ENCODE data around the gene MMP28. TPM values are rescaled to one million over a fixed set of nuclear protein-coding genes. Genes with fewer than 3 reads are reported as not detected.

The MMP28 gene
- polyA plus RNA-seq: 10 to 100 TPM; 14.8 to 21.7 TPM

DNA sequence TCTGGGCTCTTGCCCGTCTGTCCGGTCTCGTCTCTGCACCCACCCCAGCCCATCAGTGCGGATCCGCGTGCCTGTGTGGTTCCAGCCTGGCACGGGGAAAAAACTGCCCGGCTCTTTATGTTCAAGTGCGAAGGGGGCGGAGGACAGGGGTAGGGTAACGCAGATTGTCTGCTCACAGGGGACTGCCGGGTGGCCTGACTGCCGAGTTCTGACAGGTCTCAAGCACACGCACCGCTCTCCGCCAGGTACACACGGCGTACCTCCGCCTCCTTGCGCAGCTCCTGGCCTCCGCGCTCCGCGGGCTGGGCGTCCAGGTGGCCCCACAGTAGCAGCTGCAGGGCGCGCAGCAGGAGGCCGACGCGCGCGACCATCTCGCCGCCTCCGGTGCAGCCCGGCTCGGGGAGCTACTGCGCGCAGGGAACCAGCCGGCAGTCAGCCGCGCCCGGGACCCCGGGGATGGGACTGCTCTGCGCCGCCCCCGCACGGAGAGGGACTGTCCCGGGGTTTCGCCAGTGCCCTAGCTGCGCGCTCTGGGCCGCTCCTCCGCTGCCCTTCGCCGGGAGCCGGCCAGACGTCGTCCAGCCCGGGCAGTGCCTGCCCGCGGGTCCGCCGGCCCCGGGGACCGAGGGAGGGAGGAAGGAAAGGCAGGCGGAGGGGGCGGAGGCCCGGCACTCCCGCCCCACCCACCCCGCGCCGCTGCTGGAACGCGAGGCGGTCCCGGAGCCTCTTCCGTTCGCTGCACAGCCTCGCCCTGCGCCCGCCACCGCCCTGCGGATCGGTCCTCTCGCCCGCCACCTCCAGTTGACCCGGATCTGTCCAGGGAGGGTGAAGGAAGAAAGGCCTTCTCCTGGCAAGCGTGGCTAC, at the start of gene MMP28:
Gene MMP28 (minus strand): TSS at position 635 of the 864 bp plus-strand sequence. CDS start 264 bp downstream, at position 371.
- H3K36me3 ChIP-seq (ENCODE audit: control insufficient read depth in 2 of 2, insufficient read depth in 2 of 2, low read length in 1 of 2): no peaks in the 10 kb centered on the region
- WGBS, 2 donors: 1% methylated on average over 72 to 89 of the region's 89 CpGs
- H3K4me3 ChIP-seq (ENCODE audit: low read depth in 1 of 2, low read length in 2 of 2): peak within 1 kb of the TSS; percentile 64 to 65
- H3K27me3 ChIP-seq (ENCODE audit: control insufficient read depth in 1 of 2, insufficient read depth in 2 of 2, low read length in 2 of 2): no peaks in the 10 kb centered on the region
- H3K4me1 ChIP-seq (ENCODE audit: control insufficient read depth in 2 of 2, insufficient read depth in 2 of 2, low read length in 1 of 2): peaks cover 3 to 11% of the 10 kb centered on the region in 2 donors
- H3K27ac ChIP-seq (ENCODE audit: low read depth in 2 of 2, low read length in 1 of 2): peak within 1 kb of the TSS; percentile 57 to 76
- H3K9me3 ChIP-seq (ENCODE audit: control insufficient read depth in 2 of 2, insufficient read depth in 1 of 2, low read depth in 1 of 2, low read length in 1 of 2): no peaks in the 10 kb centered on the region

DNA sequence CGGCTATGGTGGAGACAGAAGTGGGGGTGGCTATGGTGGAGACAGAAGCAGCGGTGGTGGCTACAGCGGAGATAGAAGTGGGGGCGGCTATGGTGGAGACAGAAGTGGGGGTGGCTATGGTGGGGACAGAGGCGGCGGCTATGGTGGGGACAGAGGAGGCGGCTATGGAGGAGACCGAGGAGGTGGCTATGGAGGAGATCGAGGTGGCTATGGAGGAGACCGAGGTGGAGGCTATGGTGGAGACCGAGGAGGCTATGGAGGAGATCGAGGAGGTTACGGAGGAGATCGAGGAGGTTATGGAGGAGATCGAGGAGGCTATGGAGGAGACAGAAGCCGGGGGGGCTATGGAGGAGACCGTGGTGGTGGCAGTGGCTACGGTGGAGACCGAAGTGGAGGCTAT, 49.1 kb upstream of the MMP28 start:
- 97 to 99% methylated on average over 19 of the region's 19 CpGs for whole genome bisulfite sequencing, 2 donors
- Histone ChIP-seq H3K4me1 (ENCODE audit: control insufficient read depth in 2 of 2, insufficient read depth in 2 of 2, low read length in 1 of 2) (no peaks in the 10 kb centered on the region), H3K27me3 (ENCODE audit: control insufficient read depth in 1 of 2, insufficient read depth in 2 of 2, low read length in 2 of 2) (no peaks in the 10 kb centered on the region), H3K27ac (ENCODE audit: low read depth in 2 of 2, low read length in 1 of 2) (no peak overlapping the region), H3K9me3 (ENCODE audit: control insufficient read depth in 2 of 2, insufficient read depth in 1 of 2, low read depth in 1 of 2, low read length in 1 of 2) (no peaks in the 10 kb centered on the region), H3K36me3 (ENCODE audit: control insufficient read depth in 2 of 2, insufficient read depth in 2 of 2, low read length in 1 of 2) (peaks cover 18 to 20% of the 10 kb centered on the region in 2 donors), H3K4me3 (ENCODE audit: low read depth in 1 of 2, low read length in 2 of 2) (no peak overlapping the region)

GRCh38 chr17:35843698-35844097, 48.3 kb upstream of the MMP28 start:
- H3K27me3 ChIP-seq (ENCODE audit: control insufficient read depth in 1 of 2, insufficient read depth in 2 of 2, low read length in 2 of 2): no peaks in the 10 kb centered on the region
- 91 to 94% methylated on average over 2 of the region's 2 CpGs for WGBS, 2 donors
- no peak overlapping the region for H3K4me3 ChIP-seq (ENCODE audit: low read depth in 1 of 2, low read length in 2 of 2)
- H3K4me1 ChIP-seq (ENCODE audit: control insufficient read depth in 2 of 2, insufficient read depth in 2 of 2, low read length in 1 of 2): no peaks in the 10 kb centered on the region
- no peaks in the 10 kb centered on the region for H3K9me3 ChIP-seq (ENCODE audit: control insufficient read depth in 2 of 2, insufficient read depth in 1 of 2, low read depth in 1 of 2, low read length in 1 of 2)
- H3K27ac ChIP-seq (ENCODE audit: low read depth in 2 of 2, low read length in 1 of 2): no peak overlapping the region
- peaks cover 18 to 20% of the 10 kb centered on the region in 2 donors for H3K36me3 ChIP-seq (ENCODE audit: control insufficient read depth in 2 of 2, insufficient read depth in 2 of 2, low read length in 1 of 2)

DNA sequence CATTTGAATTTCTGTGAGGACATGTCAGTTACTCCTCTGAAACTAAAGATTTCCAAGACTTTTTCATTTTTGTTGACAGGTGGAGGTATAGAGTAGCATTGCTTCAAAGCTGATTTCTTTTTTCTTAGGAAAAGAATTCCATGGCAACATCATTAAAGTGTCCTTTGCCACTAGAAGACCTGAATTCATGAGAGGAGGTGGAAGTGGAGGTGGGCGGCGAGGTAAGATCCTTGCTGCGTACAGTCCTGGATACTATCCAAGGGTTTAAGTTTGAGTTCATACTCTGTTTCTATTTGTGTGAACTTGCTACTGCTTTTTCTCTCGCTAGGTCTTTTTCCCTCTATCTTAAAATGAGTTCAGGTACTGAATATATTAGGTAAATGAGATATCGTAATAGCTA, 46.8 kb upstream of the MMP28 start:
- no peaks in the 10 kb centered on the region for H3K4me1 ChIP-seq (ENCODE audit: control insufficient read depth in 2 of 2, insufficient read depth in 2 of 2, low read length in 1 of 2)
- H3K9me3 ChIP-seq (ENCODE audit: control insufficient read depth in 2 of 2, insufficient read depth in 1 of 2, low read depth in 1 of 2, low read length in 1 of 2): no peaks in the 10 kb centered on the region
- WGBS, 2 donors: 98 to 99% methylated on average over 5 of the region's 5 CpGs
- H3K27ac ChIP-seq (ENCODE audit: low read depth in 2 of 2, low read length in 1 of 2): no peak overlapping the region
- H3K4me3 ChIP-seq (ENCODE audit: low read depth in 1 of 2, low read length in 2 of 2): no peak overlapping the region
- peaks cover 21 to 23% of the 10 kb centered on the region in 2 donors for H3K36me3 ChIP-seq (ENCODE audit: control insufficient read depth in 2 of 2, insufficient read depth in 2 of 2, low read length in 1 of 2)
- H3K27me3 ChIP-seq (ENCODE audit: control insufficient read depth in 1 of 2, insufficient read depth in 2 of 2, low read length in 2 of 2): no peaks in the 10 kb centered on the region

DNA sequence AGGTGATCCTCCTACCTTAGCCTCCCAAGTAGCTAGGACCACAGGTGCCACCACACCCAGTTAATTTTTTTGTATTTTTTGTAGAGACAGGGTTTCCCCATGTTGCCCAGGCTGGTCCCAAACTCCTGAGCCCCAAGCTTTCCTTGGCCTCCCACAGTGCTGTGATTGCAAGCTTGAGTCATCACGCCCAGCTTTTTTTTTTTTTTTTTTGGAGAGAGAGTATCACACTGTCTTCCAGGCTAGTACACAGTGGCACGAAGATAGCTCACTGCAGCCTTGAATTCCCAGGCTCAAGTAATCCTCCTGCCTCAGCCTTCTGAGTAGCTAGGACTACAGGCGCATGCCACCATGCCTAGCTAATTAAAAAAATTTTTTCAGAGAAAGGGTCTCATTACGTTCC, 46.1 kb upstream of the MMP28 start:
- H3K4me3 ChIP-seq (ENCODE audit: low read depth in 1 of 2, low read length in 2 of 2): no peak overlapping the region
- H3K36me3 ChIP-seq (ENCODE audit: control insufficient read depth in 2 of 2, insufficient read depth in 2 of 2, low read length in 1 of 2): peaks cover 23 to 25% of the 10 kb centered on the region in 2 donors
- H3K4me1 ChIP-seq (ENCODE audit: control insufficient read depth in 2 of 2, insufficient read depth in 2 of 2, low read length in 1 of 2): no peaks in the 10 kb centered on the region
- WGBS, 2 donors: 89% methylated on average over 4 of the region's 4 CpGs
- no peak overlapping the region for H3K27ac ChIP-seq (ENCODE audit: low read depth in 2 of 2, low read length in 1 of 2)
- no peaks in the 10 kb centered on the region for H3K27me3 ChIP-seq (ENCODE audit: control insufficient read depth in 1 of 2, insufficient read depth in 2 of 2, low read length in 2 of 2)
- H3K9me3 ChIP-seq (ENCODE audit: control insufficient read depth in 2 of 2, insufficient read depth in 1 of 2, low read depth in 1 of 2, low read length in 1 of 2): no peaks in the 10 kb centered on the region

GRCh38 chr17:35841101-35841500, 45.7 kb upstream of the MMP28 start:
- no peaks in the 10 kb centered on the region for H3K27me3 ChIP-seq (ENCODE audit: control insufficient read depth in 1 of 2, insufficient read depth in 2 of 2, low read length in 2 of 2)
- peaks cover 23 to 25% of the 10 kb centered on the region in 2 donors for H3K36me3 ChIP-seq (ENCODE audit: control insufficient read depth in 2 of 2, insufficient read depth in 2 of 2, low read length in 1 of 2)
- WGBS, 2 donors: 76 to 79% methylated on average over 3 of the region's 3 CpGs
- no peak overlapping the region for H3K27ac ChIP-seq (ENCODE audit: low read depth in 2 of 2, low read length in 1 of 2)
- H3K9me3 ChIP-seq (ENCODE audit: control insufficient read depth in 2 of 2, insufficient read depth in 1 of 2, low read depth in 1 of 2, low read length in 1 of 2): no peaks in the 10 kb centered on the region
- no peak overlapping the region for H3K4me3 ChIP-seq (ENCODE audit: low read depth in 1 of 2, low read length in 2 of 2)
- H3K4me1 ChIP-seq (ENCODE audit: control insufficient read depth in 2 of 2, insufficient read depth in 2 of 2, low read length in 1 of 2): no peaks in the 10 kb centered on the region

DNA sequence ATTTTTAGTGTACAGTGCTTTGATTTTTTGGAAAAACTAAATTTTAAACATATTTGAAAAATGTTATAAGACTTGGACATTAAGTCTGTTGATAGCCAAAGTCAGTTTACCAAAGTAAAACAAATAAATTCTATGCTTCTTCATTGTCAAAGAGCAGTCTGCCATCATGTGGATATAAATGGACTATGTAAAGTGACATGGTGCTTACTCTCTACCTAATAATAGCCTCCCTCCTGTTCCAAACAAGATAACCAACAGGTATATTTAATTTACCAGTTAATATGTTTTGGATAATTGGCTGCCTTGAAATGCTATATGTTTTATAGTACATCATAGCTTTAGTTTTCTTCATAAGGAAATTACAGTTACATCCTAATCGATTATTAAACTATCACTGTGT, 29.8 kb upstream of the MMP28 start:
- Histone ChIP-seq H3K36me3 (ENCODE audit: control insufficient read depth in 2 of 2, insufficient read depth in 2 of 2, low read length in 1 of 2) (peaks cover 0 to 3% of the 10 kb centered on the region in 2 donors), H3K9me3 (ENCODE audit: control insufficient read depth in 2 of 2, insufficient read depth in 1 of 2, low read depth in 1 of 2, low read length in 1 of 2) (no peaks in the 10 kb centered on the region), H3K4me3 (ENCODE audit: low read depth in 1 of 2, low read length in 2 of 2) (no peak overlapping the region), H3K4me1 (ENCODE audit: control insufficient read depth in 2 of 2, insufficient read depth in 2 of 2, low read length in 1 of 2) (no peaks in the 10 kb centered on the region), H3K27me3 (ENCODE audit: control insufficient read depth in 1 of 2, insufficient read depth in 2 of 2, low read length in 2 of 2) (no peaks in the 10 kb centered on the region), H3K27ac (ENCODE audit: low read depth in 2 of 2, low read length in 1 of 2) (no peak overlapping the region)
- 92 to 100% methylated on average over 1 of the region's 1 CpG for WGBS, 2 donors

DNA sequence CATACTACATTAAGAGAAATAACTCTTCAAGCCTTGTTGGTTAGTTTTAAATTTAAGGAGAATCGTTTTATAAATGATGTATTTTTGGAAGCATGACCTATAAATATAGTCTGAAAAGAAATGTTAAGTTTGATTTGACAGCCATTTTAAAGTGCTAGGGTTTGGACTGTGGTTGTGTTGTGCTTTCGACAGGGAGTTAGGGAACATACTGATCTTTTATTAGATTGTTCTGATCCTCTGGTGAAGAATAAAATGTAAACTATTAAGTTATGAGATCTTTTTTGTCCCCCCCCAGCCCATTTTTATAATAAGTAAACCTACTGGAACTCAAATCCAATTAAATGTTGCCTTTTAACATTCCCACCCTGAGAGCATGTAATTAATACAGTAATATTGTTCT, 25.9 kb upstream of the MMP28 start:
- H3K36me3 ChIP-seq (ENCODE audit: control insufficient read depth in 2 of 2, insufficient read depth in 2 of 2, low read length in 1 of 2): peaks cover 0 to 6% of the 10 kb centered on the region in 2 donors
- WGBS, 2 donors: 81 to 85% methylated on average over 2 of the region's 2 CpGs

GRCh38 chr17:35819455-35819854, 24.0 kb upstream of the MMP28 start:
- WGBS, 2 donors: 53 to 72% methylated on average over 1 of the region's 1 CpG
- Histone ChIP-seq H3K27ac (ENCODE audit: low read depth in 2 of 2, low read length in 1 of 2) (no peak overlapping the region), H3K9me3 (ENCODE audit: control insufficient read depth in 2 of 2, insufficient read depth in 1 of 2, low read depth in 1 of 2, low read length in 1 of 2) (no peaks in the 10 kb centered on the region), H3K4me1 (ENCODE audit: control insufficient read depth in 2 of 2, insufficient read depth in 2 of 2, low read length in 1 of 2) (peaks cover 0 to 3% of the 10 kb centered on the region in 2 donors), H3K36me3 (ENCODE audit: control insufficient read depth in 2 of 2, insufficient read depth in 2 of 2, low read length in 1 of 2) (peaks cover 0 to 6% of the 10 kb centered on the region in 2 donors), H3K27me3 (ENCODE audit: control insufficient read depth in 1 of 2, insufficient read depth in 2 of 2, low read length in 2 of 2) (no peaks in the 10 kb centered on the region), H3K4me3 (ENCODE audit: low read depth in 1 of 2, low read length in 2 of 2) (no peak overlapping the region)

More for the DNA sequence above, 25.9 kb upstream of the MMP28 start:
- no peaks in the 10 kb centered on the region for H3K9me3 ChIP-seq (ENCODE audit: control insufficient read depth in 2 of 2, insufficient read depth in 1 of 2, low read depth in 1 of 2, low read length in 1 of 2)
- peaks cover 0 to 3% of the 10 kb centered on the region in 2 donors for H3K4me1 ChIP-seq (ENCODE audit: control insufficient read depth in 2 of 2, insufficient read depth in 2 of 2, low read length in 1 of 2)
- H3K27ac ChIP-seq (ENCODE audit: low read depth in 2 of 2, low read length in 1 of 2): no peak overlapping the region
- no peak overlapping the region for H3K4me3 ChIP-seq (ENCODE audit: low read depth in 1 of 2, low read length in 2 of 2)
- H3K27me3 ChIP-seq (ENCODE audit: control insufficient read depth in 1 of 2, insufficient read depth in 2 of 2, low read length in 2 of 2): no peaks in the 10 kb centered on the region

DNA sequence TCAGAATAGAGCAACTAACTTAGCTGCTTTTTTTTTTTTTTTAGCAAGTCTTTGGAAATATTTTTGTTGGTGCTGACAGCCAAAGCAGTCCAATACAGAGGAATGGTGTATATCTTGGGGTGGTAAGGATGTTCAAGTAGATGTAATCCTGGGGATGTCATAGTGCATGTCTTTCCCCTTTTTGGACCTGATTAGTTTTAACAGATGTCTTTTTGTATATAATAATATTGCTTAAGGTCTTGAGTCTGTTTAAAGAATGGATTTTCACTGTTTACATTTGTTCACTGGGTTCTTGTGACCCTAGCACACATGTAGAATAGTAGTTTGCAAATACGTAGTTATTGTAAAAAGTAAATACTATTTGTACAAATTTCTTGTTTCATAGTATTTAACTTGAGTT, 21.8 kb upstream of the MMP28 start:
- Histone ChIP-seq H3K9me3 (ENCODE audit: control insufficient read depth in 2 of 2, insufficient read depth in 1 of 2, low read depth in 1 of 2, low read length in 1 of 2) (no peaks in the 10 kb centered on the region), H3K4me3 (ENCODE audit: low read depth in 1 of 2, low read length in 2 of 2) (no peak overlapping the region), H3K36me3 (ENCODE audit: control insufficient read depth in 2 of 2, insufficient read depth in 2 of 2, low read length in 1 of 2) (peaks cover 0 to 3% of the 10 kb centered on the region in 2 donors), H3K4me1 (ENCODE audit: control insufficient read depth in 2 of 2, insufficient read depth in 2 of 2, low read length in 1 of 2) (peaks cover 0 to 3% of the 10 kb centered on the region in 2 donors), H3K27me3 (ENCODE audit: control insufficient read depth in 1 of 2, insufficient read depth in 2 of 2, low read length in 2 of 2) (no peaks in the 10 kb centered on the region), H3K27ac (ENCODE audit: low read depth in 2 of 2, low read length in 1 of 2) (no peak overlapping the region)
- WGBS, 2 donors: 63 to 70% methylated on average over 1 of the region's 1 CpG
